PFSK-1 (cell line): ENCODE measurements around the gene RPP25.

Experiments
- FOXP2 ChIP-seq: optimal IDR thresholded peaks from 2 replicates; pipeline ENCODE3; 2011; ENCODE audit warnings: borderline replicate concordance, control low read depth, inconsistent platforms; ENCODE audit not compliant: insufficient read depth; ENCODE audit errors: extremely low read length, extremely low read depth
- POLR2AphosphoS5 ChIP-seq: IDR thresholded peaks from 2 replicates; pipeline ENCODE4 v1.6.1; 2012; ENCODE audit warnings: low read depth, mild to moderate bottlenecking, control low read depth, low read length, moderate library complexity
- SIN3A ChIP-seq: IDR thresholded peaks from 2 replicates; pipeline ENCODE4 v1.6.1; 2012; ENCODE audit warnings: mild to moderate bottlenecking, low read length, moderate library complexity, borderline replicate concordance; ENCODE audit not compliant: insufficient read depth
- TAF1 ChIP-seq: IDR thresholded peaks from 2 replicates; pipeline ENCODE4 v1.6.1; 2012; ENCODE audit warnings: low read length, control low read depth, borderline replicate concordance; ENCODE audit not compliant: insufficient read depth
- TF ChIP-seq, protein P1 (sequence below), 2 experiments: IDR thresholded peaks; 2 replicates each; pipeline versions ENCODE4 v1.6.1 to v1.8.0; 2011 to 2012; ENCODE audit warnings: low read depth in 2 of 2, low read length in 2 of 2, control low read depth in 1 of 2, inconsistent platforms in 1 of 2, mild to moderate bottlenecking in 1 of 2, moderate library complexity in 1 of 2; ENCODE audit not compliant: insufficient read depth in 1 of 2

Gene RPP25

DNA sequence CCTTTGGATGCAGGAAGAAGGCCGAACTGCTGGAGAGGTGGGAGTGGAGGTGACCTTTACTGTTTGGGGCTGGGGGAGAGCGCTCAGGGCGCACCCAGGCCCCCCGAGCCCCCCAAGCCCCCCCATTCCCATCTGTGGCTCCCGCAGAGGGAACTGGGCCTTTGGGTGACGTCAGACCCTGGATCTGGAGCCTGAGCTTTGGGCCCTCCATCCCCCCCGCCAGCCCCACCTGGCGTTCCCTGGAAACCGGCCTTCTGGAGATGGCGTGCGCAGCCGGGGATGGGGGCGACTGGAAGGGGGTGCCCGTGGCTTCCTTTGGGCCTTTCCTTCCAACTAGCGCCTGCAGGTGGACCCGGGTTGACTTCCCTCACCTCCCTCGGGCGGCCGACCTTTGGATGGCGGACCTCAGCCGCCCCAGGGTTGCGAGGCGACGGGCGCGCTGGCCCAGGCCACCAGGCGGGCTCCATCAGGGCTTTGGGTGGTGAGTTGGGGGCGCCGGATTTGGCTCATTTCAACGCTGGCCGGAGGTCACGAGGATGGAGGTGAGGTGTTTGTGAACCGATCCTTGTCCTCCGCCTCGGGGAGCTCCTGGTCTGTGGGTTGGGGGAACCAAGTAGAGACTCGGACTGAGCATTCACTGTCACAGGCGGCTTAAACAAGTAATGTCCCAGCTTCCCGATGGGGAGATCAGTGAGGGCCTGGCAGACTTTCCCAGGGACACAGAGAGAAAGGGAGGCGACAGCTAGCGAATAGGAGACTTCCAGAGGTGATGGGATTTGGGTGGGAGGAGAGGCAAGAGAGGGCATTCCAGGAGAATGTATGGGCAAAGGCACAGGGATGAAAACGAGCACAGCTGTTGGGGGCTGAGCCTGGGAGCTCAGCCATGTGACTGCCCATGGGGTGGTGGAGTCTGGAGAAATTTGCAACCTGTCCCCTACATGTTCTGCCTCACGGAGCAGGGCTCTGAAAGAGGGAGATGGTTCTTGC, 39.5 kb upstream of the RPP25 start:
- TF ChIP-seq, protein P1, sequence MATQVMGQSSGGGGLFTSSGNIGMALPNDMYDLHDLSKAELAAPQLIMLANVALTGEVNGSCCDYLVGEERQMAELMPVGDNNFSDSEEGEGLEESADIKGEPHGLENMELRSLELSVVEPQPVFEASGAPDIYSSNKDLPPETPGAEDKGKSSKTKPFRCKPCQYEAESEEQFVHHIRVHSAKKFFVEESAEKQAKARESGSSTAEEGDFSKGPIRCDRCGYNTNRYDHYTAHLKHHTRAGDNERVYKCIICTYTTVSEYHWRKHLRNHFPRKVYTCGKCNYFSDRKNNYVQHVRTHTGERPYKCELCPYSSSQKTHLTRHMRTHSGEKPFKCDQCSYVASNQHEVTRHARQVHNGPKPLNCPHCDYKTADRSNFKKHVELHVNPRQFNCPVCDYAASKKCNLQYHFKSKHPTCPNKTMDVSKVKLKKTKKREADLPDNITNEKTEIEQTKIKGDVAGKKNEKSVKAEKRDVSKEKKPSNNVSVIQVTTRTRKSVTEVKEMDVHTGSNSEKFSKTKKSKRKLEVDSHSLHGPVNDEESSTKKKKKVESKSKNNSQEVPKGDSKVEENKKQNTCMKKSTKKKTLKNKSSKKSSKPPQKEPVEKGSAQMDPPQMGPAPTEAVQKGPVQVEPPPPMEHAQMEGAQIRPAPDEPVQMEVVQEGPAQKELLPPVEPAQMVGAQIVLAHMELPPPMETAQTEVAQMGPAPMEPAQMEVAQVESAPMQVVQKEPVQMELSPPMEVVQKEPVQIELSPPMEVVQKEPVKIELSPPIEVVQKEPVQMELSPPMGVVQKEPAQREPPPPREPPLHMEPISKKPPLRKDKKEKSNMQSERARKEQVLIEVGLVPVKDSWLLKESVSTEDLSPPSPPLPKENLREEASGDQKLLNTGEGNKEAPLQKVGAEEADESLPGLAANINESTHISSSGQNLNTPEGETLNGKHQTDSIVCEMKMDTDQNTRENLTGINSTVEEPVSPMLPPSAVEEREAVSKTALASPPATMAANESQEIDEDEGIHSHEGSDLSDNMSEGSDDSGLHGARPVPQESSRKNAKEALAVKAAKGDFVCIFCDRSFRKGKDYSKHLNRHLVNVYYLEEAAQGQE (IDR thresholded peaks at IDR 0.05; ENCODE audit: insufficient read depth in 1 of 2, low read depth in 2 of 2, low read length in 2 of 2): no peak
- TF ChIP-seq TAF1: no peak
- no peak for TF ChIP-seq POLR2AphosphoS5
- no peak for TF ChIP-seq FOXP2
- no peak for TF ChIP-seq SIN3A

DNA sequence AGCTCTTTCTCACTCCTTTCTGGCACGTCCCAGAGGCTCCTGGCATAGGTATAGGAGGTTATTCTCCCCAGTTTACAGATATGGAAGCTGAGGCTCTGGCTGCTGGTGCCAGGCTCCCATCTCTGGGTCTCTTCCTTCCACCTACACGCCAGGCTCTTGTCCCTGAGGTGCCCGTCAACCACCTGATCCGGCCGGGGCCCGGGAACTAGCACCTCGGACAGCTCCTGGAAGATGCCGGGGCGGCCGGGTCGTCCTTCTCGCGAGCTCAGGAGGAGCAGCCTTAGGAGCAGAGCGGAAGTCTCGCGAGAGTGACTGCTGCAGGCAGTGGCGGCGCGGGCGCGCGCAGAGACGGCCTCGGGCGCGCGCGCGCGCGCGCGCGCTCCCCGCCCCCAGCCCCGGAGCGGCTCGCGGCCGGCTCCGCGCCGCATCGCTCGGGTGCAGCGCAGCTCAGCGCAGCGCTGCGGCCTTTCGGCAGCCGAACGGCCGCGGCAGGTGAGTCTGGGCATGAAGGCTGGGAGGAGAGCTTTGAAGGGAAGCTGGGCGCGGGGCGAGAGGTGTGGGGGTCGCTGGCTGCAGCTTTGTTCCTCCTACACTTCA, 38.7 kb upstream of the RPP25 start, which contains the start of gene SCAMP5:
TSS of gene SCAMP5 (plus strand) at position 382 of the 597 bp plus-strand sequence. CDS start 16,277 bp downstream, outside the sequence.
- TF ChIP-seq POLR2AphosphoS5 (no peak), SIN3A (peak; percentile 99), FOXP2 (no peak), TAF1 (0 out of 2 replicates have a peak, but pooled peaks have one; percentile 22)
- TF ChIP-seq, protein P1 (IDR thresholded peaks at IDR 0.05; ENCODE audit: insufficient read depth in 1 of 2, low read depth in 2 of 2, low read length in 2 of 2): peak; percentile 95 to 97

DNA sequence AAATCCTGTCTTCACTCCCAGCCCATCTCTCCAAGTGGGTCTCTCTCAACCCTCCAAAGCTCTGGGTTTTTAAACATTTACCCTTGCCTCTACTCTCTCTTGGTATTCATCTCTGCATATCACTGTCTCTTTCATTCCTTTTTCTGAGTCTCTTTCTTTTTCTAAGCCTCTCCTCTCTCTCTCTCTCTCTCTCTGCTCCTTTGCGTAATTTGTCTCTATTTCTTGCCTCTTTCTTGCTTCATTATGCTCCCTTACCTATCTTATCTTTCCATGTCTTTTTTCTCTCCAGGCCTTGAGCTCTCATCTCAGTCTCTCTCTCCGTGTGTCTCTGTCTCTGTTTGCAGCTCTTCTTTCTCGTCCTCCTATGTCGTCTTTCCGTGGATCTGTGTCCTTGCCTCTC, 38.1 kb upstream of the RPP25 start:
- TF ChIP-seq FOXP2 (no peak), TAF1 (no peak), POLR2AphosphoS5 (no peak), SIN3A (no peak)
- TF ChIP-seq, protein P1 (IDR thresholded peaks at IDR 0.05; ENCODE audit: insufficient read depth in 1 of 2, low read depth in 2 of 2, low read length in 2 of 2): no peak; a peak in 1 of 4 replicates

DNA sequence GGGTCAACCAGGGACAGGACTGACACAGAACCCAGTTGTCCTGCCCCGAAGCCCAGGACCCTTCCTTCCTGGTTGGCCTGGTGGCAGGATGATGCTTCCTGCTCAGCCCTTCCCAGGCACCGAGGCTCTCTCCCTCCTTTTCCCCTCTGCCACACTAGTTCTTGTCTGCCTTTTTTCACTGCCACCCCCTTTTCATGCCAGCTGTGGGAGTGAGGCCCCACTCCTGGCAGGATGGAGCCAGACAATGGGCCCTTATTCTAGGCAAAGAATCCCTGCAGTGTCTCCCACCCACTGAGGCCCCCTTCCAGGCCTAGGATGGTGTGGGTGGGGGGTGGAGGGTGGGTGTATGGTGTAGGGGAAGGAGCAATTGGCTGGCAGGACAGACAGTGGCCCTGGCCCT, 37.7 kb upstream of the RPP25 start:
- no peak for TF ChIP-seq SIN3A
- TF ChIP-seq POLR2AphosphoS5: no peak
- no peak for TF ChIP-seq TAF1
- no peak for TF ChIP-seq FOXP2
- TF ChIP-seq, protein P1 (IDR thresholded peaks at IDR 0.05; ENCODE audit: insufficient read depth in 1 of 2, low read depth in 2 of 2, low read length in 2 of 2): no peak

DNA sequence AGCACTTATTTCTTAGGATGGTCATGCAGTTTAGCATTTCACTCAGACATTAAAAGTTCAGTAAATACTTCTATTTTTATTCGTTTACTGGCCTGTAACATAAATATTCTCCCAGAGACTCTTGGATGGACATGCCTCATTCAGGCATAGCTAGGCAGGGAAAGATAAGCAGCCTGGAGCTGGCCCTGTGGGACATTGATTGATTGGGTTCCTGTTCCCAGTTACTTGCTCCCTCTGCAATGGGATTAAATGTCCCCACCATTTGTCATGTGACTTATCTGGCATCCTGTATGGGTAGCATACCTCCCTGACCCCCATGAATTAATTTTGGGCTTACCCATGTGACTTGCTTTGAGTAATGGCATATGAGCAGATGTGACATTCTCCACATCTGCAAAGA, 36.0 kb upstream of the RPP25 start:
- TF ChIP-seq, protein P1 (IDR thresholded peaks at IDR 0.05; ENCODE audit: insufficient read depth in 1 of 2, low read depth in 2 of 2, low read length in 2 of 2): no peak
